Stimulated activated CD8-positive, alpha-beta memory T cell treated with anti-CD3 and anti-CD28 coated beads, Interleukin-7, amount 100 ng/mL, for 4 hours (primary cell): Measurements from ENCODE around the gene RAB26.
A peak's percentile ranks its signal among the peaks of the same experiment; 100 is the strongest.
"Not testable (repeated sequence)": the region's sequence is repeated elsewhere in the genome, so short reads cannot be mapped to it uniquely, and the experiment has no call there.

Source experiments
- DNase-seq, 2 donors: peaks; one replicate each; pipeline ENCODE4 v3.0.0-alpha.2; 2020; ENCODE audit warnings: low read depth in 2 of 2

The RAB26 gene

GRCh38 chr16:2147981-2148671 lies at the start of gene RAB26:
RAB26 (plus strand) TSS chr16:2148625; CDS start chr16:2148784, 159 bp downstream.
- peak in 1 of 2 donors; percentile 49 for DNase-seq

DNA sequence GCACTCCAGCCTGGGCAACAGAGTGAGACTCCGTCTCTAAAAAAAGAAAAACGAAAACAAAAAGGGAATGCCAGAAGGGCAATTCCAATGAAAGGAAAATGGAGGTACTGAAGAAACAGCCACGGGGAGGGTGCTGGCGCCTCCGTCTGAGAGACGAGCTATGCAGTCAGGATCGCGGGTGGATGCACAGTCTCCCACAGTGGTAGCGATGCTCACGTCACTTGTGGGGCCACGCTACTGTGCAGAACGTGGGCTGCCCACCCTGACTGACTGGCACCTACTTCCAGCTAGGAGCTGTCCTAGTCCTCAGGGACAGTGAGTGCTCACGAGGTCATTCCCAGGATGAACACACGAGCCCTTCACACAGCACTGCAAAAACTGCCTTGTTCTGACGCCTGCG lies 46.8 kb upstream of the RAB26 start:
- DNase-seq, result not testable (repeated sequence)

DNA sequence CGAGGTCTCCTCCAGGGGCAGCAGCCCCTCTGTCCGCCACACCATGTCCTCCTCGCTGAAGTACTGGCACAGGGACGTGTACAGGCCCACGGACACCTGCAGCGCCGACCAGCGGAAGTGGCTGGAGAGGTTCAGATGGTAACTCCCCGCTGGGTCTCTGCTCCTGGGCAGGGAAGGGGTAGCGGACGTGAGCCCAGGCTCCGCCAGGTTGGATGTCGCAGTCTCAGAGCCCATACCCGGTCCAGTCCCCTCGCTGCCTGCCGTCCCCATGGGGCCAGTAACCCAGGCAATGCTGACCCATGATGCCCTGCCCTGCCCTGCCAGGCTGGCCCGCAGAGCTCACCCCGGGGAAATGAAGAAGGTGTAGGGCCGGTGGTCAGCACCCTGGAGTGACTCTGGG lies 46.0 kb upstream of the RAB26 start:
- no peak for DNase-seq

DNA sequence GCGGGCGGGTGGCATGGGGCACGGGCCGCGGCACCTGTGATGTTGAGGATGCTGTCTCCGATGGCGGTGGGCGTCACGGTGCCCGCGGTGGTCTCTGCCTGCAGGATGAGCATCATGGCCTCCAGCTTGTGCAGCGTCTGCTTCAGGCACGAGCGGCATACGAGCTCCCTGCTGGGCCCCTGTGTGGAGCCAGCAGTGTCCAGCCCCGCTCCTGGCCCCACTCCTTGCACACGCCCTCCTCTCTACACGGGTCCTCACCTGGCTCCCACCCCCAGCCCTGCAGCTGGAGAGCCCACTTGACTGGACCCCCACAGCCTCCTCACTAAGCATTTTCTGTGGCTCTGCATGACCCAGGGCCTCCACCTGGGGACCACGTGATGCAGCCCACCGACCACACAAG lies 44.0 kb upstream of the RAB26 start:
- DNase-seq, result not testable (repeated sequence)

DNA sequence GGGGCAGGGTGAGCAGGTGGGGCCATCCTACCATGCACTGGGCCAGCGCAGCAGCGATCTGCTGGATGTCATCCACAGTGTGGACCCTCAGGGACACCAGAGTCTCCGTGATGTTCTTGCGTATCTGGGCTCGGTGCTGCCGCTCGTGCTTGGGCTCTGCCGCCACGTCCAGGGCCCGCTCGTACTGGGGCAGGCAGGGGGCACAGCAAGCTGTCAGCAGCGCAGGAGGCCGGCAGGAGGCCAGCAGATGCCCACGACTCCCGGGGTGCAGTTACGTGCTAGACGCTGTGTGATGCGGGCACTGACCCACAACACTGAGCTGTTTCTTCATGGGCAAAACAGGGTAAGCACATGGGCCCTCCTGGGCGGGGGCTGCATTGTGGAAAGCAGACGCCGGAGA lies 43.1 kb upstream of the RAB26 start:
- DNase-seq, result not testable (repeated sequence)

DNA sequence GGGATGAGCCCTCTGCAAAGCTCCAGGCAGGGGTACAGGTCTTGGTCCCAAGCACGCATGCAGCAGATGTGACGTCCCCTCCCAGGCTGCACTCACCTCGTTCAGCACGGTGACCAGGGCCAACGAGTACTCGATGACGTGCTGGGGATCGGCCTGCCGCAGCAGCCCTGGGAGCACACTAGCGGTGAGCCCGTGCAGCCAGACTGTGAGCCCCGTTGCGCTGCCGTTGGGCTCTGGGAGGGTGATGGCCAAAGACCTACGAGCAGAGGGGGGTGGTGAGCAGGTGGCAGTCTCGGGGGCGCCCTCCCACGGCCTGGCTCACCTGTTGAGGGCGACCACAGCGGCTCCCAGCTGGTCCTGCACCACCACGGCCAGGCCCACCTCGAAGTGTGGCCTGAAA lies 42.7 kb upstream of the RAB26 start:
- DNase-seq, result not testable (repeated sequence)

DNA sequence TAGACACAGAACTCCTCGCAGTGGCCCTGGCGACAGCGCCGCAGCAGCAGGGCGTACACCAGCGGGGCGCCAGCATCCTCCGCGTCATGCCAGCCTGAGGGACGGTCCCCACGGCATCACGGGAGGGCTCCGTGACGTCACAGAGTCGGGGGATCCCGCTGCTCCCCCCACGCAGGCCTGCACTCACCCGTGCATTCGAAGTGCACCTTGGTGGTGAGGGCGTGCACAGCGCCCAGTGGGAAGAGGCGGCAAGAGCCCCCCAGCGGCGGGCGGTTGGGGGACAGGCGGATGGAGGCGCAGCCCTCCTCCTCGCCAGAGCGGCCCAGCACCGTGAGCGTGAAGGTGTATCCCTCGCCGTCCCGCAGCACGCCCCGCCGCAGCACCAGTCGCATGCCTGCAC lies 42.2 kb upstream of the RAB26 start:
- DNase-seq, result not testable (repeated sequence)

GRCh38 chr16:2107121-2107790 lies 41.2 kb upstream of the RAB26 start:
- DNase-seq, result not testable (repeated sequence)

- DNase-seq, result not testable (repeated sequence)
These were observed 40.7 kb upstream of the RAB26 start for GRCh38 chr16:2107791-2108125.

GRCh38 chr16:2108446-2109270 lies 39.8 kb upstream of the RAB26 start:
- not testable (repeated sequence) for DNase-seq

GRCh38 chr16:2109271-2109580 lies 39.2 kb upstream of the RAB26 start:
- not testable (repeated sequence) for DNase-seq

DNA sequence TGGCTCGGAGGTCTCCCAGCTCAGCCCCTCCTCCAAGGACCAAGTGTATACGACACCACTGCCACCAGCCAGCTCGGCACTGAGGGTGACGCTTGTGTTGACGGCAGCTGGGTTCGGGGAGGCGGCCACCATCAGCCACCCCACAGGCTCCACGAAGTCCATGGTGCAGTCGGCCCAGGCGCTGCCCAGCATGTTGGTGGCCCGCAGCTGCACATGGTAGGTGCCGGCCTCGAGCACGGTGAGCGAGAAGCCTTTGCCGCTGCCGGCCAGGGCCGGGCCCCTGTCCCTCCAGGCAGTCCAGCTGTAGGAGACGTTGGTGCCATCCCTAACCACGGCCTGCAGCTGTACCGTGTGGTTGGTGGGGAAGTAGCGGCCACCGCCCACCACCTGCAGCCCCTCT lies 38.6 kb upstream of the RAB26 start:
- not testable (repeated sequence) for DNase-seq

DNA sequence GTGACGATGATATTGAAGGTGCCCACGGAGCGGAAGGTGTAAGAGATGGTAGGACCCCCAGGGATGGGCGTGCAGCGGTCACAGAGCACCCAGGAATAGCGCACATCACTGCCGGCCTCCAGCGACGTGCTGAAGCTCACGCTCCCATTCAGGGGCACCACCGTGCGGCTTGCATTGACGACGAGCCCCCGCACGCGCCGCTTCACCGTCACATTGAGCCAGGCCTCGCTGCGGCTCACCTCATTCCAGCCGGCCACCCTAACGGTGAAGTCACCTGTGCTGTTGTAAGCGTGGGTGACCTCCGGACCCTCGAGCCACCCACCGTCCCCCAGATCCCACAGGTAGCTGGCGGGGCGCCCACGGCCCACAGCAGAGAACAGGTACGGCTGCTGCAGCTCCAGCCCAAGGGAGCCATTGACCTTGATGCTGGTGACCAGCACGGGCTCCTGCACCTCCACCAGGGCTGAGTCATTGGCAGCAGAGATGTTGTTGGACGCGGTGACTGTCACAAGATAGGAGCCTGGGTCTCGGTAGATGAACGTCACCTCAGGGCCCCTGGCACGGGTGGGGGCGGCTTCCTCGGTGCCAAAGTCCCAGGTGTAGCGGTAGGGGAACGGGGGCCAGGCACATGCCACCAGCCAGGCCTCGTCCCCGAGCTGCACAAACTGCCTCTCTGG lies 38.0 kb upstream of the RAB26 start:
- DNase-seq, result not testable (repeated sequence)

- DNase-seq, result not testable (repeated sequence)
These were observed 37.4 kb upstream of the RAB26 start for GRCh38 chr16:2111009-2111353.

- not testable (repeated sequence) for DNase-seq
These were observed 36.8 kb upstream of the RAB26 start for GRCh38 chr16:2111412-2112335.

GRCh38 chr16:2112539-2113106 lies 35.8 kb upstream of the RAB26 start:
- DNase-seq, result not testable (repeated sequence)

GRCh38 chr16:2114225-2114624 lies 34.2 kb upstream of the RAB26 start:
- DNase-seq, result not testable (repeated sequence)

DNA sequence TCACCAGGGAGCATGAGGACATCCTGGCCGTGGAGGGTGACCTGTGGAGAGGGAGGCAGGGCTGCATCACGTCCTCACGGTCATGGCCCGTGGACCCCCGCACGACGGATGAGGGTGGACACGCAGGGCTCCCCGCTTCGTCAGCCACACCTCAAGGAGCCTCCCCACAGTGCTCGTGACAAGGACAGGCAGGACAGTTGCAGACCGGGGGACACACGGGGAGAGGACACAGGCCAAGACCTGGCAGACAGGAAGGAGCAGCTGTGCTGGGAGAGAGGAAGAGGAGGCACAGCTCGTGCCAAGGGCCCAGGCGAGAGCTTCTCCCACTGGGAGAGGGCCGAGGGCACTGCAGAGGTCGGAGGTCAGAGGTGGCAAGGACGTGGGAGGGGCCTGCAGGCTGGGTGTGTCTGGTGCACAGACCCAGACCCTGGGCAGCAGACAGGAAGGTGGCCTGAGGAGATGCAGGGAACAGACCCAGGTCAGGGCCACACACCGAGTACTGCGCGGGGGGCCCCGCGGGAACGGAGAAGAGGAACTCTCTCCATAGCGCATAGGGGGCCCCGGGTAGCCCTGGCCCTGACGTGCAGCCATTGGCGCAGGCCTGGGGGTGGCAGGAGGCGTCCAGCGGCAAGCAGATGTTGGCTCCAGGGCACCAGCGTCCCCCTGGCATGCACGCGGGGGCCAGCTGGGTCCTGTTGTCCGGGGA lies 33.4 kb upstream of the RAB26 start:
- not testable (repeated sequence) for DNase-seq

GRCh38 chr16:2115591-2115973 lies 32.8 kb upstream of the RAB26 start:
- no peak for DNase-seq

DNA sequence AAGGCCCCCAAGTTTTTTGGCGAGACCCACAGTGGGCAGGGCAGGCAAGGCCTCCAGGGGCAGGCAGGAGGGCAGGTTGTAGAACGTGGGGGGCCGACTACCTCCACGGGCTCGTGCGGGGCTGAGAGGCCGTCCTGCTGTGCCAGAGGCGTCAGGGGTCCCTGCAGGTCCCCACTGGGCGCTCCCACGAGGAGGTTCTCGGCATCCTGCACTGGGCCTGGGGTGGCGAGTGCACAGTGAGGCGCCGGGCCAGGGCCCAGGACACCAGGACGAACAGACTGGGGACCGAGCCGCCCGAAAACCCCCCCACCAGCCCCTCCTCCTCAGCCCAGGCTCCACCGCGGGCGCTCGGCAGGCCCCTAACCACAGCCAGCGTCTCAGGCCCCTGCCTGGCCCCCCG lies 32.0 kb upstream of the RAB26 start:
- not testable (repeated sequence) for DNase-seq
